Measurements from ENCODE around the gene ZNF804B.

GRCh38 chr7:89017695-89018094 lies 258.2 kb downstream of the ZNF804B start:
- TF ChIP-seq CTCF (conservative IDR thresholded peaks at IDR 0.05; ENCODE audit: low read depth, low read length) (no peak), EZH2 (IDR thresholded peaks at IDR 0.05; ENCODE audit: low read length, unreplicated experiment) (no peak)
